ENCODE data around the gene IGFN1. TPM values are rescaled to one million over a fixed set of nuclear protein-coding genes. Genes with fewer than 3 reads are reported as not detected.

IGFN1 gene
- total RNA-seq (2022; extraction: Qiagen RNA extraction; ENCODE audit: low read depth): 0.69 to 1.1 TPM (median 0.78 TPM) in 5 replicates

DNA sequence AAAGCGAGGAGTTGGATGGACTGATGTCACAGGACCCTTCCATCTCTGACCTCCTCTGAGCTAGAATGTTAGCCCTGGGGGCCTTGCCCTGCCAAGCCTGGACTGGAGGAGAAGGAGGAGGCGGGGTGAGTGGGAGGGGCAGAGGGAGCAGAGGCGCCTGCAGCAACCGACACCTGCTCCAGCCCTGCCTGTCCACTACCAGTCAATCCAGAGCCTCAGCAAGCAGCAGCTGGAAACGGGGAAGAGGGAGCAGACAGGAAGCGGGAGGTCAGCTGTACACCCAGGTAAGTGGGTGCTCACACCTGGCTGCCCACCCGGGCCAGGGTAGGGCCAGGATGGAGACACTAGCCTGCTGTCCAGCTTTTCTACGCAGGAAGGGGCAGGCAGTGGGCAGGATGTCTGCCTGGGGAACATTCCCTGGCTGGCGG, at the start of gene IGFN1:
Gene IGFN1 (plus strand): TSS at position 201 of the 428 bp plus-strand sequence. CDS start 2,470 bp downstream, outside the sequence.

DNA sequence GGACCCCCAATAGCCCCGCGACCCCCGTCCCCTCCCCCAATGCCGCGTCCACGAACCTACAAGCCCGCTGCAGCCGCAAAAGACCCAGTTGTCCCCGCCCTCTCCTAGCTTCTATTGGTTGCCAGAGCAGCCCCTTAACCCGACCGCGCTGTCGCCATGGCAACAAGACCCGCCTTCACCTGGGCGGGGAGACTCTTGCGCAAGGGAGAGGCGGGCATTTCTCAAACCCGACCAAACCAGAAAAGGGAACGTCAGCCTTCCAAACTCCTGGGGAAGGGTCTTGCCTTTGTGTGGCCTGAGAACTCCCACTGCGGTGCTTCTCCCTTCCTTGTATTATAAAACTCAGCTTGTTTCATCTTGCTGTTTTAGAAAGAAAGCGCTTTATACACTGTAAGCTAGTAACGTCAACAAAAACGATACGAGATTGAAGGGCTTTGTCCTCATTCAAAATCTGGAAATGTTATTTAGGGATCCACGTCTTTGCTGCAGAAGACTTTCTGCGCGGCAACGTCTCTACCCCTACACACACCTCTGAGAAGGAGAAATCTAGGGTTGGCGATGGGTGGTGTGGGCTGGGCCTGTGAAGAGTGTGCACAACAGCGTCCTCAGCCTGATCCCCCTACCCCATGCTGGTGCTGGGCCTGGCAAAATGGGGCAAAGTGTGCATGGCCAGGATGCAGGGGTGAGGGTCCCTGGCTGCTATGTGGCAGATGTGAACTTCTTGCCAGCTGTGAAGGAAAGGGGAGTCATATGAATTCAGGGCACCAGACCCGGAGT, 36.0 kb upstream of the IGFN1 start, which contains the start of gene TMEM9:
Gene TMEM9 (minus strand): TSS at position 86 of the 777 bp plus-strand sequence. CDS start 551 bp downstream, outside the sequence.

Other genes with a start within 250 kb of the IGFN1 start
- gene KIF21B, start 167.1 kb upstream of the IGFN1 start, total RNA-seq (2022; extraction: Qiagen RNA extraction; ENCODE audit: low read depth): 1.6 to 3.5 TPM (median 2.6 TPM) in 5 replicates
- gene CACNA1S, start 78.4 kb upstream of the IGFN1 start, total RNA-seq (2022; extraction: Qiagen RNA extraction; ENCODE audit: low read depth): not detected in 5 replicates
- 0.15 to 0.20 TPM in 2 of 5 replicates, not detected in the others for gene ASCL5, start 63.6 kb upstream of the IGFN1 start, total RNA-seq (2022; extraction: Qiagen RNA extraction; ENCODE audit: low read depth)
- 79.8 to 94.6 TPM (median 86.7 TPM) in 5 replicates for gene TMEM9, start 36.4 kb upstream of the IGFN1 start, total RNA-seq (2022; extraction: Qiagen RNA extraction; ENCODE audit: low read depth)
- 0.02 to 0.08 TPM (median 0.05 TPM) in 5 replicates for gene PKP1, start 92.7 kb downstream of the IGFN1 start, total RNA-seq (2022; extraction: Qiagen RNA extraction; ENCODE audit: low read depth)
- gene TNNT2, start 186.9 kb downstream of the IGFN1 start, total RNA-seq (2022; extraction: Qiagen RNA extraction; ENCODE audit: low read depth): 0.17 to 0.27 TPM in 2 of 5 replicates, not detected in the others
- 0.59 to 0.92 TPM (median 0.69 TPM) in 5 replicates for gene LAD1, start 208.5 kb downstream of the IGFN1 start, total RNA-seq (2022; extraction: Qiagen RNA extraction; ENCODE audit: low read depth)
- not detected in 5 replicates for gene TNNI1, start 230.9 kb downstream of the IGFN1 start, total RNA-seq (2022; extraction: Qiagen RNA extraction; ENCODE audit: low read depth)

Data from A549 treated with RU486 at 1 μM for 4 hours (cell line).